H9 (cell line): ENCODE data around the gene ARHGAP22. TPM values are rescaled to one million over a fixed set of nuclear protein-coding genes. Genes with fewer than 3 reads are reported as not detected.

ENCODE experiments used
- DNase-seq: peaks from one replicate; pipeline ENCODE4 v3.0.0-alpha.2; 2017
- H2AFZ ChIP-seq: one replicate; pipeline ENCODE4 v1.6.1; 2013; ENCODE audit warnings: mild to moderate bottlenecking, low read length, control low read depth, moderate library complexity
- H2AK5ac ChIP-seq: 2 replicates; pipeline ENCODE4 v1.6.1; 2013; ENCODE audit warnings: low read length, control low read depth, mixed read lengths; ENCODE audit not compliant: insufficient read length
- H2BK120ac ChIP-seq: one replicate; pipeline ENCODE4 v1.6.1; 2013; ENCODE audit warnings: low read depth, mild to moderate bottlenecking, low read length, control low read depth, inconsistent platforms; ENCODE audit not compliant: poor library complexity, severe bottlenecking
- H2BK12ac ChIP-seq: 2 replicates; pipeline ENCODE4 v1.6.1; 2013; ENCODE audit warnings: low read length, control low read depth, mixed read lengths, low read depth; ENCODE audit not compliant: insufficient read length
- H2BK15ac ChIP-seq: 2 replicates; pipeline ENCODE4 v1.6.1; 2013; ENCODE audit warnings: low read depth, low read length, control low read depth
- H2BK20ac ChIP-seq: one replicate; pipeline ENCODE4 v1.6.1; 2013; ENCODE audit warnings: low read depth, mild to moderate bottlenecking, low read length, control low read depth, inconsistent platforms; ENCODE audit not compliant: poor library complexity, severe bottlenecking
- H2BK5ac ChIP-seq: 2 replicates; pipeline ENCODE4 v1.6.1; 2013; ENCODE audit warnings: low read length, control low read depth, mixed read lengths; ENCODE audit not compliant: insufficient read length
- H3K14ac ChIP-seq: 2 replicates; pipeline ENCODE4 v1.6.1; 2013; ENCODE audit warnings: low read length, control low read depth; ENCODE audit not compliant: insufficient read depth
- H3K18ac ChIP-seq: 2 replicates; pipeline ENCODE4 v1.6.1; 2013; ENCODE audit warnings: low read depth, mild to moderate bottlenecking, mixed read lengths, low read length, control low read depth; ENCODE audit not compliant: insufficient read length
- H3K23ac ChIP-seq: 2 replicates; pipeline ENCODE4 v1.6.1; 2013; ENCODE audit warnings: low read length, control low read depth, mixed read lengths, low read depth; ENCODE audit not compliant: insufficient read length
- H3K23me2 ChIP-seq: 2 replicates; pipeline ENCODE4 v1.6.1; 2013; ENCODE audit warnings: low read depth, mild to moderate bottlenecking, mixed read lengths, low read length, control low read depth; ENCODE audit not compliant: insufficient read length, poor library complexity, severe bottlenecking
- H3K27ac ChIP-seq: 2 replicates; pipeline ENCODE4 v1.5.1; 2013; ENCODE audit warnings: low read length, control low read depth, mixed read lengths, low read depth; ENCODE audit not compliant: insufficient read length
- H3K27me3 ChIP-seq: 2 replicates; pipeline ENCODE4 v1.6.1; 2013; ENCODE audit warnings: low read length, control low read depth, inconsistent platforms; ENCODE audit not compliant: insufficient read depth
- H3K4ac ChIP-seq: 2 replicates; pipeline ENCODE4 v1.6.1; 2013; ENCODE audit warnings: low read depth, mild to moderate bottlenecking, control low read depth, inconsistent platforms, low read length, moderate library complexity
- H3K4me1 ChIP-seq: 2 replicates; pipeline ENCODE4 v1.6.1; 2013; ENCODE audit warnings: low read length, control low read depth, inconsistent platforms; ENCODE audit not compliant: insufficient read depth
- H3K4me2 ChIP-seq: 2 replicates; pipeline ENCODE4 v1.6.1; 2013; ENCODE audit warnings: low read length, control low read depth, mixed read lengths; ENCODE audit not compliant: insufficient read length, insufficient read depth
- H3K56ac ChIP-seq: 2 replicates; pipeline ENCODE4 v1.6.1; 2013; ENCODE audit warnings: low read depth, mild to moderate bottlenecking, mixed read lengths, low read length, control low read depth; ENCODE audit not compliant: insufficient read length
- H3K79me1 ChIP-seq: 2 replicates; pipeline ENCODE4 v1.6.1; 2013; ENCODE audit warnings: low read depth, mild to moderate bottlenecking, moderate library complexity, low read length, control low read depth, inconsistent platforms; ENCODE audit not compliant: insufficient read depth, poor library complexity, severe bottlenecking
- H3K79me2 ChIP-seq: 2 replicates; pipeline ENCODE4 v1.6.1; 2013; ENCODE audit warnings: low read length, control low read depth, inconsistent platforms; ENCODE audit not compliant: insufficient read depth
- H3K9ac ChIP-seq: 2 replicates; pipeline ENCODE4 v1.6.1; 2013; ENCODE audit warnings: low read length, control low read depth, mixed read lengths; ENCODE audit not compliant: insufficient read length; ENCODE audit errors: extremely low read depth
- H3K9me3 ChIP-seq: one replicate; pipeline ENCODE4 v1.6.1; 2013; ENCODE audit warnings: low read depth, low read length, inconsistent platforms; ENCODE audit not compliant: control insufficient read depth
- H3T11ph ChIP-seq: one replicate; pipeline ENCODE4 v1.6.1; 2013; ENCODE audit warnings: mild to moderate bottlenecking, low read length, control low read depth, inconsistent platforms
- H4K20me1 ChIP-seq: one replicate; pipeline ENCODE4 v1.6.1; 2013; ENCODE audit not compliant: control insufficient read depth, insufficient read length, insufficient read depth
- H4K5ac ChIP-seq: 2 replicates; pipeline ENCODE4 v1.6.1; 2013; ENCODE audit warnings: low read depth, mild to moderate bottlenecking, mixed read lengths, low read length, control low read depth; ENCODE audit not compliant: insufficient read length
- H4K8ac ChIP-seq: replicated peaks from 2 replicates; pipeline ENCODE4 v1.6.1; 2013; ENCODE audit warnings: low read length, control low read depth, mixed read lengths, low read depth; ENCODE audit not compliant: insufficient read length
- H4K91ac ChIP-seq: 2 replicates; pipeline ENCODE4 v1.6.1; 2013; ENCODE audit warnings: low read depth, mild to moderate bottlenecking, moderate library complexity, mixed read lengths, low read length, control low read depth; ENCODE audit not compliant: insufficient read length
- H3K27ac Mint-ChIP-seq, 3 experiments: 2 replicates in 2 of 3; 3 replicates in 1 of 3; pipeline ENCODE4 v1.8.0; 2020 to 2021; ENCODE audit warnings: mixed read lengths in 3 of 3, mild to moderate bottlenecking in 1 of 3, moderate library complexity in 1 of 3
- H3K27me3 Mint-ChIP-seq: 2 replicates; pipeline ENCODE4 v1.8.0; 2021; ENCODE audit warnings: low read depth, mild to moderate bottlenecking, moderate library complexity, mixed read lengths
- H3K36me3 Mint-ChIP-seq, 3 experiments: 2 replicates in 2 of 3; 3 replicates in 1 of 3; pipeline ENCODE4 v1.8.0; 2020 to 2021; ENCODE audit warnings: low read depth in 3 of 3, mixed read lengths in 3 of 3; ENCODE audit not compliant: insufficient read depth in 1 of 3
- H3K4me1 Mint-ChIP-seq, 2 experiments: 2 replicates each; pipeline ENCODE4 v1.8.0; 2020; ENCODE audit warnings: mixed read lengths in 2 of 2
- H3K4me3 Mint-ChIP-seq, 2 experiments: 2 replicates in 1 of 2; 3 replicates in 1 of 2; pipeline ENCODE4 v1.8.0; 2020 to 2021; ENCODE audit warnings: mild to moderate bottlenecking in 2 of 2, mixed read lengths in 2 of 2, moderate library complexity in 1 of 2
- H3K9me3 Mint-ChIP-seq, 2 experiments: 2 replicates in 1 of 2; 3 replicates in 1 of 2; pipeline ENCODE4 v1.8.0; 2020; ENCODE audit warnings: mild to moderate bottlenecking in 2 of 2, mixed read lengths in 2 of 2, moderate library complexity in 1 of 2
- CTCF ChIP-seq: fragments of 200-600 bp; sonication (generic); conservative IDR thresholded peaks from 3 replicates; pipeline ENCODE4 v1.8.0; 2021; ENCODE audit warnings: antibody characterized with exemption, mild to moderate bottlenecking
- WGBS: extraction: QIAGEN DNeasy Blood & Tissue Kit; methylation state at CpG from one replicate; pipeline ENCODE4 v1.1.7; 2013; ENCODE audit warnings: missing lambda C conversion rate, low lambda C conversion rate, mixed read lengths; ENCODE audit not compliant: insufficient read length; ENCODE audit errors: extremely low coverage; 5-methylcytosine and 5-hydroxymethylcytosine counted together
- total RNA-seq: library from RNA; stranded (reverse); gene quantifications from 2 replicates; pipeline ENCODE4 v1.2.1, GENCODE V29; 2021

ARHGAP22 gene
- total RNA-seq, 1 experiment from 2014 or later, result 7.4 TPM

DNA sequence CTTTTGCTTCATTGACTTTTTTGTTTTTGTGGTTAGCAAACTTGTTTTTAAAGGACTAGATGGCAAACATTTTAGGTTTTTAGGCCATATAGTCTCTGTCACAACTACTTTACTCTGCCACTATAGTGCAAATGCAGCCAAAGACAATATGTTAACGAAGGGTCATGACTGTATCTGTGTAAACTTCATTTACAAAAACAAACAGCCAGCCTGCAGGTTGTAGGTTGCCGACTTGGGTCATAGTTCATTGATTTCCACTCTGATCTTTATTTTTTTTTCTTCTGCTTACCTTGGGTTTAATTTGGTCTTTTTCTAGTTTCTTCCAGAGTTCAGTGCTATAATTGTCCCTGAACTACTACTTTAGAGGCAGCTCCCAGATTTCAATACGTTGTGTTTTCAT is 120.0 kb downstream of the ARHGAP22 start:
- no peak overlapping the region for H3K27ac ChIP-seq
- no peak overlapping the region for H3K27ac Mint-ChIP-seq
- H2AFZ ChIP-seq, result no peak overlapping the region
- H2BK120ac ChIP-seq, result no peak overlapping the region
- H4K91ac ChIP-seq, result no peak overlapping the region
- H3K27me3 Mint-ChIP-seq, result no peaks in the 10 kb centered on the region; the same call in 1 of the 2 replicates
- DNase-seq, result no peak
- H2BK5ac ChIP-seq, result no peak overlapping the region
- no peak overlapping the region for H2BK12ac ChIP-seq
- no peaks in the 10 kb centered on the region for H3K79me1 ChIP-seq
- H3K4me1 Mint-ChIP-seq, result peaks cover 10 to 29% of the 10 kb centered on the region in 2 experiments
- no peaks in the 10 kb centered on the region for H3K23me2 ChIP-seq
- no peak overlapping the region for H3K14ac ChIP-seq
- no peak overlapping the region for H3K4me2 ChIP-seq
- no CpG with 5 or more reads among the region's 3 CpGs for WGBS
- no peaks in the 10 kb centered on the region for H3K9me3 ChIP-seq
- H2AK5ac ChIP-seq, result no peak overlapping the region
- no peak overlapping the region for H3K18ac ChIP-seq
- H2BK15ac ChIP-seq, result no peak overlapping the region
- no peak overlapping the region for H3K4me3 Mint-ChIP-seq
- H3K27me3 ChIP-seq, result no peaks in the 10 kb centered on the region
- no peaks in the 10 kb centered on the region for H4K20me1 ChIP-seq
- no peaks in the 10 kb centered on the region for H3K36me3 Mint-ChIP-seq
- H3K9me3 Mint-ChIP-seq, result no peaks in the 10 kb centered on the region
- H3K79me2 ChIP-seq, result no peaks in the 10 kb centered on the region
- no peaks in the 10 kb centered on the region for H3K4me1 ChIP-seq
- no peak overlapping the region for H2BK20ac ChIP-seq
- no peak for TF ChIP-seq CTCF
- no peak overlapping the region for H3T11ph ChIP-seq
- no peak overlapping the region for H3K9ac ChIP-seq
- H3K56ac ChIP-seq, result no peak overlapping the region
- H4K5ac ChIP-seq, result no peak overlapping the region
- H3K23ac ChIP-seq, result no peak overlapping the region
- no peak overlapping the region for H4K8ac ChIP-seq
- H3K4ac ChIP-seq, result no peak overlapping the region
